Psoas muscle (tissue), 8 donors: ENCODE measurements around the gene CAP2. TPM values are rescaled to one million over a fixed set of nuclear protein-coding genes. Genes with fewer than 3 reads are reported as not detected.

Experiments used
- ATAC-seq, 4 donors: fragments of 200-7000 bp; cut with Tn5 transposase; one replicate each; pipeline ENCODE4 v1.9.1; 2020; ENCODE audit warnings: moderate library complexity in 3 of 4, mild to moderate bottlenecking in 2 of 4
- DNase-seq, 2 donors: peaks; one replicate each; pipeline ENCODE4 v3.0.0-alpha.2; 2020
- H3K27ac ChIP-seq: fragments of 200-600 bp; one replicate; pipeline ENCODE4 v1.8.0; 2022
- H3K27me3 ChIP-seq, 3 donors: fragments of 200-600 bp in 1 of 3; one replicate each; pipeline versions ENCODE4 v1.6.1 to v1.8.0; 2013 to 2022; ENCODE audit warnings: low read length in 2 of 3, mild to moderate bottlenecking in 2 of 3, moderate library complexity in 1 of 3; ENCODE audit not compliant: insufficient read depth in 3 of 3
- H3K36me3 ChIP-seq, 2 donors: fragments of 200-600 bp in 1 of 2; one replicate each; pipeline versions ENCODE4 v1.6.1 to v1.8.0; 2013 to 2022; ENCODE audit warnings: low read depth in 1 of 2, mild to moderate bottlenecking in 1 of 2, moderate library complexity in 1 of 2; ENCODE audit not compliant: insufficient read depth in 1 of 2
- H3K4me1 ChIP-seq: fragments of 200-600 bp; one replicate; pipeline ENCODE4 v1.8.0; 2022
- H3K4me3 ChIP-seq: fragments of 200-600 bp; one replicate; pipeline ENCODE4 v1.8.0; 2022; ENCODE audit warnings: mild to moderate bottlenecking
- H3K9me3 ChIP-seq: fragments of 200-600 bp; one replicate; pipeline ENCODE4 v1.8.0; 2022
- WGBS, 3 donors: extraction: QIAGEN DNeasy Blood & Tissue Kit; methylation state at CpG; one replicate each; pipeline versions ENCODE4 v1.1.6 to v1.1.7; 2013; 5-methylcytosine and 5-hydroxymethylcytosine counted together
- intact Hi-C, 2 donors: fragments of 100-400 bp; cut with DNase I; formaldehyde crosslinking; loops; one replicate each; pipeline versions ENCODE4 v1.11.0 to v1.14.2; 2022
- polyA plus RNA-seq, 3 donors: library from polyadenylated mRNA; stranded (reverse); fragments of 200-250 nt; gene quantifications; one replicate each; pipeline ENCODE4 v1.2.3, GENCODE V29; 2013
- total RNA-seq, 4 donors: library from RNA; stranded (reverse); fragmentation: NEBNext Ultra II Directional in 2 of 4; extraction: Animal tissue kit (Norgen Biotek cat#: 25700) in 2 of 4; gene quantifications; one replicate each; pipeline versions ENCODE4 v1.2.1 to v1.2.4, GENCODE V29; 2021 to 2023
- TF ChIP-seq, protein P1 (sequence below): fragments of 200-600 bp; IDR thresholded peaks from one replicate; pipeline ENCODE4 v1.8.0; 2022; ENCODE audit warnings: antibody characterized with exemption
- donor health status: healthy with polysubstance abuse.
- donor health status: DM: no; HTN: no; CAD: no; lungs with moderate emphysema.
- donor health status: Bipolar disorder and iron deficiency.
- donor health status: healthy.
- donor health status: DM: yes; HTN: yes; CAD: no.
- donor health status: DM: no; HTN: no; CAD: no.
- donor health status: DM: no; HTN: no; CAD: no.
- donor health status: DM: yes; HTN: yes; CAD: no.

CAP2 gene
- total and polyA plus RNA-seq, 7 donors: 176 to 452 (median 344) TPM

DNA sequence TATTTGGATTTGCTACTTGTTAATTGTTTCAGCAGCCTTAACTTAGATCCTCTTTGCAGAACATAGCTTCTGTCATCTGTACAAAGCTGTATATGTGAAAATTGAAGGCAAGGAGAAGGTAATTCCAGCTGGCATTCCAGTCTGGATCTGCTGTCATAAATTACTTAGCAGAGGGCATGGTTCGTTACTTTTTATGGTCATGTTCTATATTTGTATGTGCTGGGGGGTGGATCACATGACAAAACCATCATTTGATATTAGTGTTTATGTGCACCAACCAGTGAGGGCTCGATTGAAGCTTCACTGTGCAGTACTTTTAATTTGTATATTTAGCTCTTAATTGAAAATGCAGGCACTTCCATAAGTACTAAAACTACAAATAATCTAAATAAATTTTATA, 80.2 kb downstream of the CAP2 start:
- no peaks in the 10 kb centered on the region for H3K27me3 ChIP-seq
- H3K36me3 ChIP-seq: peaks cover 0 to 2% of the 10 kb centered on the region in 2 donors
- peak overlapping the region; percentile 88 for H3K27ac ChIP-seq
- WGBS, 3 donors: 11 to 26% (median 15%) methylated on average over 2 of the region's 2 CpGs
- TF ChIP-seq, protein P1, sequence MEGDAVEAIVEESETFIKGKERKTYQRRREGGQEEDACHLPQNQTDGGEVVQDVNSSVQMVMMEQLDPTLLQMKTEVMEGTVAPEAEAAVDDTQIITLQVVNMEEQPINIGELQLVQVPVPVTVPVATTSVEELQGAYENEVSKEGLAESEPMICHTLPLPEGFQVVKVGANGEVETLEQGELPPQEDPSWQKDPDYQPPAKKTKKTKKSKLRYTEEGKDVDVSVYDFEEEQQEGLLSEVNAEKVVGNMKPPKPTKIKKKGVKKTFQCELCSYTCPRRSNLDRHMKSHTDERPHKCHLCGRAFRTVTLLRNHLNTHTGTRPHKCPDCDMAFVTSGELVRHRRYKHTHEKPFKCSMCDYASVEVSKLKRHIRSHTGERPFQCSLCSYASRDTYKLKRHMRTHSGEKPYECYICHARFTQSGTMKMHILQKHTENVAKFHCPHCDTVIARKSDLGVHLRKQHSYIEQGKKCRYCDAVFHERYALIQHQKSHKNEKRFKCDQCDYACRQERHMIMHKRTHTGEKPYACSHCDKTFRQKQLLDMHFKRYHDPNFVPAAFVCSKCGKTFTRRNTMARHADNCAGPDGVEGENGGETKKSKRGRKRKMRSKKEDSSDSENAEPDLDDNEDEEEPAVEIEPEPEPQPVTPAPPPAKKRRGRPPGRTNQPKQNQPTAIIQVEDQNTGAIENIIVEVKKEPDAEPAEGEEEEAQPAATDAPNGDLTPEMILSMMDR: no peak
- DNase-seq: no peak
- peak overlapping the region; percentile 37 for H3K4me3 ChIP-seq
- intact Hi-C loops: loop anchor here in 1 of 2 donors (10.0 kb wide), 1 partner anchor 189 kb away; the partner anchor contains the start of gene RBM24
- peaks cover 71% of the 10 kb centered on the region for H3K4me1 ChIP-seq
- peak; percentile 76 to 83 (median 79) for ATAC-seq
- no peaks in the 10 kb centered on the region for H3K9me3 ChIP-seq

DNA sequence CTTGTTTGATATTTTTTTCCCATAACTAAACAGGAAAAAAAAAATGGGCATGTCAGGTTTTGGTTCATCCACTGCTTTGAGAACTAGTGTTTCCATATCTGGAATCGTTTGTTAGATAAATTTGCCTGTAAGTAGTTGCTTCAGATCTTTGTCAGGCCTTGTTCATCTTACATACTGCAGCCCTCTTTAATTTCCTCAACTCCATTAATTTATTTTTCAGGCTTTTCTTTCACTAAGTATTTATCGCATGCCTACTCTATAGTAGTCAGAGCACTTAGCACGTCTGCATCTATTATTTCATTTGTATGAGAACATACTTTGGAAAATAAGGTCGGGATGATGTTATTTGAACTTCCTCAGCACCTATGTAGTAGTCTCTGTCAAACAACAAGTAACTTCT, 80.9 kb downstream of the CAP2 start:
- Histone ChIP-seq H3K4me3 (no peak overlapping the region), H3K36me3 (peaks cover 2 to 6% of the 10 kb centered on the region in 2 donors), H3K4me1 (peaks cover 71% of the 10 kb centered on the region), H3K27ac (peak overlapping the region; percentile 88), H3K27me3 (no peaks in the 10 kb centered on the region), H3K9me3 (no peaks in the 10 kb centered on the region)
- DNase-seq (no peak), ATAC-seq (no peak)
- WGBS, 3 donors: 27 to 65% (median 40%) methylated on average over 4 of the region's 4 CpGs
- TF ChIP-seq, protein P1: no peak
- intact Hi-C loops: loop anchor here in 1 of 2 donors (10.0 kb wide), 1 partner anchor 189 kb away; the partner anchor contains the start of gene RBM24

DNA sequence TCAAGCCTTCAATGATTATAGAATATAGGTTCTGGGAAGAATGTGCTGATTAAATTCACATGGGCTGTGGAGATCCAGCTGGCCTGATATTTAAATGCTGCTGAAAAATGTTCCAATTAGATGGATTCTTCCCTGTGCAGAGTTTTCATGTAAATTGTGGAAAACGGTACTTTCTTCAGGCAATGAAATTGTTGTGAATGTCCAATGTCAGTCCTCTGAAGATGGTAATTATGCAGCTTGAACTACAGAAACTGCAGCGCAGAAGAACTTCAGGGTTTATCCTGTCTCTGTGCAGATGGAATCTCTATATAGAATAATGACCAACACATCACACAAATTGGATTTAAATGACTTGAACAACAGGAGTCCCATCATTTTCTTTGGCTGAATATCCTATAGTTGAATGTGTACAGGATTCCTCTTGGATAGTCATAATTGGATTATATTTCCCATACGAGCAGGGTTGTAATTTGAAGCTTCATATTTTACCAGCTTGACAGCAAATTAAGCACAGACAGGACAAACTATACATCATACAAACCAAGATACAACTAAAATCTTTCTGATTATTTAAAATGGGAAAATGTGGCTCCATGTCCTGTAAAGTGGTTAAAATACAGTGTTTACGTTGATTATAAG, 82.3 kb downstream of the CAP2 start:
- TF ChIP-seq, protein P1: no peak
- Histone ChIP-seq H3K27ac (peak overlapping the region; percentile 88), H3K4me1 (peaks cover 60% of the 10 kb centered on the region), H3K27me3 (no peaks in the 10 kb centered on the region), H3K36me3 (peaks cover 2 to 14% of the 10 kb centered on the region in 2 donors), H3K4me3 (no peak overlapping the region), H3K9me3 (no peaks in the 10 kb centered on the region)
- DNase-seq: no peak
- no peak for ATAC-seq
- intact Hi-C loops: loop anchor here in 1 of 2 donors (10.0 kb wide), 1 partner anchor 191 kb away; the partner anchor contains the start of gene RBM24
- 73 to 77% (median 75%) methylated on average over 4 of the region's 4 CpGs for WGBS, 3 donors

DNA sequence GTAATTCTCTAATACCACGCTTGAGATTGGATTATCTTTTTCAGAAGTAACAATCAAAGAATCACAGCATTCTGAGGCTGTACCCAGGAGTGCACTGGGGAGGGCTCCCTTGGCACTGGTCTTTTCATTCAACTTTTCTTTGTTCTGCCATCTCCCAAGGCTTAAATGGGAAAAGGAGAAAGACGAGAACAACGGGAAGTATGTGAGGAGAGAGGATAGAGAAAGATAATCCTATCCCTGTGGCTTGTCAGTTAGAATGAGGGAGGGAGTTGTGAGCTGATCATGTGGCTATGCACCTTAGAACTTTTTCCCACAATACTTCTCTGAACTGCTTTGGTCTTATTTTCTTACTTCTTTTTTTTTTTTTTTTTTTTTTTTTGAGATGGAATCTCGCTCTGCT, 83.1 kb downstream of the CAP2 start:
- DNase-seq: no peak
- no peaks in the 10 kb centered on the region for H3K27me3 ChIP-seq
- H3K36me3 ChIP-seq: peaks cover 2 to 14% of the 10 kb centered on the region in 2 donors
- TF ChIP-seq, protein P1: no peak
- no peak overlapping the region for H3K4me3 ChIP-seq
- 35 to 62% (median 58%) methylated on average over 3 to 4 of the region's 4 CpGs for WGBS, 3 donors
- ATAC-seq: no peak
- H3K27ac ChIP-seq: peak overlapping the region; percentile 88
- peaks cover 62% of the 10 kb centered on the region for H3K4me1 ChIP-seq
- H3K9me3 ChIP-seq: no peaks in the 10 kb centered on the region
- intact Hi-C loops: loop anchor here in 1 of 2 donors (10.0 kb wide), 1 partner anchor 192 kb away; the partner anchor contains the start of gene RBM24
